Hepatocyte (in vitro differentiated cells): ENCODE data around the gene PTPRD.

Experiments used
- CTCF ChIP-seq: fragments of 200-600 bp; sonication (generic); IDR thresholded peaks from 2 replicates; pipeline ENCODE4 v1.5.1; 2016; ENCODE audit warnings: antibody characterized with exemption, mild to moderate bottlenecking; ENCODE audit not compliant: poor library complexity
- EZH2 ChIP-seq: fragments of 200-600 bp; sonication (generic); IDR thresholded peaks from 2 replicates; pipeline ENCODE4 v1.6.1; 2016; ENCODE audit warnings: antibody characterized with exemption, mild to moderate bottlenecking, borderline replicate concordance
- EZH2phosphoT487 ChIP-seq: fragments of 200-600 bp; sonication (generic); IDR thresholded peaks from one replicate; pipeline ENCODE4 v1.6.1; 2018; ENCODE audit warnings: antibody characterized with exemption, mild to moderate bottlenecking, low read depth, moderate library complexity; ENCODE audit not compliant: unreplicated experiment, severe bottlenecking

DNA sequence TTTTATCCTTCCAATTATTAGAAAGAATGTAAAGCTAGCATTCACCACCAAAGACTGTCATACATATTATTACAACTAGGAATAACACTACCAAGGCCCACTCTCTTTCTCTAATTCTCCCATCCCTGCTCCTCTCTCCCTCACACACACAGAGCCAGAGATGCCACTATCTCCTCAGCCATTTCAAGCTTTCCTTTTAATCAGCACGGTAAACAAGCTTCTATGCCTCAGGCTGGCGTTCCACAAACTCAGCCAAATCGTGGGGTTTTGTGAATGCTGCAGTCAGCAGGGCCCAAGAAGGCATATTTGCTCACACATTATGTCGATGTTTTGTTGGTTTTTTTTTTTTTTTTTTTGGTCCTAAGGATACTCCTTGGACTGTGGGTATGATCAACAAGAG, 1833.3 kb downstream of the PTPRD start:
- no peak for TF ChIP-seq CTCF
- no peak for TF ChIP-seq EZH2
- no peak for TF ChIP-seq EZH2phosphoT487
